Small intestine (tissue), 7 donors: Measurements from ENCODE around the gene SMYD3. TPM values are rescaled to one million over a fixed set of nuclear protein-coding genes. Genes with fewer than 3 reads are reported as not detected.

Source experiments
- DNase-seq, 2 donors: peaks; one replicate each; pipeline versions ENCODE4 v3.0.0 to v3.0.0-alpha.2; 2013
- FAIRE-seq: peaks from 2 replicates; lab custom pipeline; 2012; peaks lifted over from hg19 to GRCh38; lab: Jason Lieb, UNC
- H3K27ac ChIP-seq, 3 donors: one replicate each; pipeline ENCODE4 v1.5.1; 2013; ENCODE audit warnings: low read length in 2 of 3, mild to moderate bottlenecking in 2 of 3, control low read depth in 1 of 3, inconsistent platforms in 1 of 3, low read depth in 1 of 3, moderate library complexity in 1 of 3
- H3K27me3 ChIP-seq, 3 donors: one replicate each; pipeline ENCODE4 v1.6.1; 2013; ENCODE audit warnings: low read length in 3 of 3, inconsistent platforms in 1 of 3; ENCODE audit not compliant: control insufficient read depth in 3 of 3, insufficient read depth in 3 of 3
- H3K36me3 ChIP-seq, 3 donors: one replicate each; pipeline ENCODE4 v1.6.1; 2013; ENCODE audit warnings: low read length in 3 of 3, inconsistent platforms in 1 of 3, low read depth in 1 of 3, mild to moderate bottlenecking in 1 of 3, moderate library complexity in 1 of 3; ENCODE audit not compliant: control insufficient read depth in 3 of 3, insufficient read depth in 2 of 3
- H3K4me1 ChIP-seq, 3 donors: one replicate each; pipeline ENCODE4 v1.6.1; 2013; ENCODE audit warnings: low read length in 2 of 3, inconsistent platforms in 1 of 3, low read depth in 1 of 3, mild to moderate bottlenecking in 1 of 3, moderate library complexity in 1 of 3; ENCODE audit not compliant: control insufficient read depth in 3 of 3, insufficient read depth in 2 of 3
- H3K4me3 ChIP-seq, 3 donors: one replicate each; pipeline ENCODE4 v1.5.1; 2013; ENCODE audit warnings: low read length in 3 of 3, control low read depth in 1 of 3, inconsistent platforms in 1 of 3, low read depth in 1 of 3, mild to moderate bottlenecking in 1 of 3, moderate library complexity in 1 of 3
- H3K9me3 ChIP-seq, 2 donors: one replicate each; pipeline ENCODE4 v1.6.1; 2013; ENCODE audit warnings: low read depth in 1 of 2, low read length in 1 of 2; ENCODE audit not compliant: control insufficient read depth in 2 of 2, insufficient read depth in 1 of 2
- WGBS, 3 donors: extraction: QIAGEN DNeasy Blood & Tissue Kit; methylation state at CpG; one replicate each; pipeline ENCODE4 v1.1.7; 2013; 5-methylcytosine and 5-hydroxymethylcytosine counted together
- polyA plus RNA-seq, 4 donors: library from polyadenylated mRNA; stranded (reverse) in 3 of 4; unstranded in 1 of 4; fragments of 200-250 nt in 3 of 4; fragments of 120-200 nt in 1 of 4; gene quantifications; one replicate each; pipeline versions ENCODE4 v1.2.1 to v1.2.3, GENCODE V29; 2013
- donor health status: healthy with polysubstance abuse.
- donor health status: control.
- donor health status: control.
- donor health status: Bipolar disorder and iron deficiency.
- donor health status: healthy.

Gene SMYD3
- polyA plus RNA-seq, 4 donors = 5.4 to 10.1 (median 8.5) TPM

GRCh38 chr1:245700631-245701030, 806.4 kb downstream of the SMYD3 start:
- Histone ChIP-seq H3K36me3 (peaks cover 0 to 11% (median 0%) of the 10 kb centered on the region in 3 donors), H3K27ac (no peak overlapping the region), H3K27me3 (no peaks in the 10 kb centered on the region), H3K4me1 (no peaks in the 10 kb centered on the region), H3K9me3 (peaks cover 0 to 4% of the 10 kb centered on the region in 2 donors), H3K4me3 (no peak overlapping the region)
- whole genome bisulfite sequencing, 3 donors = 94 to 95% (median 95%) methylated on average over 13 of the region's 13 CpGs
- no peak for DNase-seq
- no peak for FAIRE-seq

Other genes with a start within 250 kb of the SMYD3 start
- 10 to 100 TPM in 2 of 4 donors, 1 to 10 TPM in 2; 7.8 to 16.6 (median 10.4) TPM for gene TFB2M, start 59.0 kb upstream of the SMYD3 start, polyA plus RNA-seq
- gene CNST, start 59.2 kb upstream of the SMYD3 start, polyA plus RNA-seq = 10 to 100 TPM in 3 of 4 donors, 1 to 10 TPM in 1; 9.6 to 22.6 (median 12.4) TPM
- gene SCCPDH, start 217.1 kb upstream of the SMYD3 start, polyA plus RNA-seq = 10 to 100 TPM; 27.1 to 48.3 (median 32.0) TPM